Natural killer cell (primary cell): ENCODE measurements around the gene LYRM2. TPM values are rescaled to one million over a fixed set of nuclear protein-coding genes. Genes with fewer than 3 reads are reported as not detected.
A peak's percentile ranks its signal among the peaks of the same experiment; 100 is the strongest.

Source experiments
- ATAC-seq, 3 donors: fragments of 150-1000 bp in 2 of 3; fragments of 200-7000 bp in 1 of 3; cut with Tn5 transposase; 1 replicate in 1 of 3; 2 replicates in 2 of 3; pipeline ENCODE4 v1.10.0; 2021; ENCODE audit warnings: mild to moderate bottlenecking in 2 of 3, moderate library complexity in 2 of 3
- DNase-seq, 2 donors: peaks; one replicate each; pipeline versions ENCODE4 v3.0.0 to v3.0.0-alpha.2; 2013 to 2021; ENCODE audit warnings: mixed read lengths in 1 of 2
- H3K27ac ChIP-seq: one replicate; pipeline ENCODE4 v1.5.1; 2013; ENCODE audit warnings: mild to moderate bottlenecking, low read length
- H3K27me3 ChIP-seq: one replicate; pipeline ENCODE4 v1.6.1; 2013; ENCODE audit warnings: low read length; ENCODE audit not compliant: control insufficient read depth, insufficient read depth
- H3K36me3 ChIP-seq: one replicate; pipeline ENCODE4 v1.6.1; 2013; ENCODE audit warnings: low read length; ENCODE audit not compliant: control insufficient read depth, insufficient read depth
- H3K4me1 ChIP-seq: one replicate; pipeline ENCODE4 v1.6.1; 2013; ENCODE audit warnings: low read length; ENCODE audit not compliant: control insufficient read depth, insufficient read depth
- H3K4me3 ChIP-seq: one replicate; pipeline ENCODE4 v1.5.1; 2013; ENCODE audit warnings: low read length
- H3K9me3 ChIP-seq: one replicate; pipeline ENCODE4 v1.6.1; 2013; ENCODE audit warnings: low read length; ENCODE audit not compliant: control insufficient read depth, insufficient read depth
- H3K27ac Mint-ChIP-seq, 2 donors: one replicate each; pipeline ENCODE4 v1.8.0; 2022; ENCODE audit warnings: mild to moderate bottlenecking in 2 of 2, mixed read lengths in 2 of 2, moderate library complexity in 1 of 2
- H3K27me3 Mint-ChIP-seq, 2 donors: one replicate each; pipeline ENCODE4 v1.8.0; 2022; ENCODE audit warnings: low read depth in 2 of 2, mixed read lengths in 2 of 2
- H3K36me3 Mint-ChIP-seq: one replicate; pipeline ENCODE4 v1.8.0; 2022; ENCODE audit warnings: mixed read lengths
- H3K4me1 Mint-ChIP-seq, 2 donors: one replicate each; pipeline ENCODE4 v1.8.0; 2022; ENCODE audit warnings: mixed read lengths in 2 of 2
- H3K4me3 Mint-ChIP-seq: one replicate; pipeline ENCODE4 v1.8.0; 2022; ENCODE audit warnings: mild to moderate bottlenecking, moderate library complexity, mixed read lengths
- H3K9me3 Mint-ChIP-seq, 2 donors: one replicate each; pipeline ENCODE4 v1.8.0; 2022; ENCODE audit warnings: mixed read lengths in 2 of 2
- WGBS: methylation state at CpG from one replicate; pipeline ENCODE4 v1.1.7; 2013; ENCODE audit warnings: missing lambda C conversion rate; ENCODE audit not compliant: insufficient coverage; 5-methylcytosine and 5-hydroxymethylcytosine counted together
- intact Hi-C: fragments of 100-400 bp; cut with micrococcal nuclease; formaldehyde crosslinking; loops from one replicate; pipeline ENCODE4 v1.14.2; 2022
- total RNA-seq, 4 donors: library from RNA; stranded (reverse); fragments of 120-200 nt in 1 of 4; gene quantifications; one replicate each; pipeline versions ENCODE4 v1.2.3 to v1.2.4, GENCODE V29; 2013 to 2022
- TF ChIP-seq, protein P1 (sequence below): fragments of 200-600 bp; IDR thresholded peaks from one replicate; pipeline ENCODE4 v1.8.0; 2022; ENCODE audit warnings: antibody characterized with exemption

The LYRM2 gene
- total RNA-seq, 3 donors from 2014 or later (not counting 1 experiment from before 2014, with no cell fraction given) = 21.1 to 25.5 (median 25.0) TPM

DNA sequence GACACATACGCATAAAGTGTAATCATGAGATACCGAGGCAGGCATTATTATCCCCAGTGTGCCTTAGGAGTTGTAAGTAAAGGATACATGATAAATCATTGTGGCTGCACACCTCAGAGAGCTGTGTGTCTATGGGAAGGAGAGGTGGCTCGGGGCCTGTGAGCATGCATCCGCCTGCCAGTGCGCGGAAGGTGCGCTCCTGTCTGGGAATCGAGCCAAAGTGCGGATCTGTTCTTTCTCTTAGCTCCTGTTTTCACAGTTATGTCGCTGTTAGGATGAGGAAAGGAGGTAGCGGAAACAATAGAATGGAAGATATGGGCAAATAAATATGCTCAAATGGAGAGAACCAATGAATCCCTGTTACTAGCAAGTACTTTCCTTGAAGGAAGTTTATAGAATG lies 107.6 kb downstream of the LYRM2 start:
- Histone ChIP-seq H3K27ac (no peak overlapping the region), H3K4me1 (no peaks in the 10 kb centered on the region), H3K27me3 (no peaks in the 10 kb centered on the region), H3K36me3 (no peaks in the 10 kb centered on the region), H3K9me3 (no peaks in the 10 kb centered on the region), H3K4me3 (no peak overlapping the region)
- Mint-ChIP-seq H3K27ac (no peak overlapping the region), H3K27me3 (no peaks in the 10 kb centered on the region), H3K36me3 (no peaks in the 10 kb centered on the region), H3K4me3 (no peak overlapping the region), H3K4me1 (peaks cover 0 to 5% of the 10 kb centered on the region in 2 donors), H3K9me3 (no peaks in the 10 kb centered on the region)
- 87% methylated on average over 11 of the region's 11 CpGs for WGBS
- no peak for DNase-seq
- intact Hi-C loops = no loop called here
- ATAC-seq = no peak
- TF ChIP-seq, protein P1, sequence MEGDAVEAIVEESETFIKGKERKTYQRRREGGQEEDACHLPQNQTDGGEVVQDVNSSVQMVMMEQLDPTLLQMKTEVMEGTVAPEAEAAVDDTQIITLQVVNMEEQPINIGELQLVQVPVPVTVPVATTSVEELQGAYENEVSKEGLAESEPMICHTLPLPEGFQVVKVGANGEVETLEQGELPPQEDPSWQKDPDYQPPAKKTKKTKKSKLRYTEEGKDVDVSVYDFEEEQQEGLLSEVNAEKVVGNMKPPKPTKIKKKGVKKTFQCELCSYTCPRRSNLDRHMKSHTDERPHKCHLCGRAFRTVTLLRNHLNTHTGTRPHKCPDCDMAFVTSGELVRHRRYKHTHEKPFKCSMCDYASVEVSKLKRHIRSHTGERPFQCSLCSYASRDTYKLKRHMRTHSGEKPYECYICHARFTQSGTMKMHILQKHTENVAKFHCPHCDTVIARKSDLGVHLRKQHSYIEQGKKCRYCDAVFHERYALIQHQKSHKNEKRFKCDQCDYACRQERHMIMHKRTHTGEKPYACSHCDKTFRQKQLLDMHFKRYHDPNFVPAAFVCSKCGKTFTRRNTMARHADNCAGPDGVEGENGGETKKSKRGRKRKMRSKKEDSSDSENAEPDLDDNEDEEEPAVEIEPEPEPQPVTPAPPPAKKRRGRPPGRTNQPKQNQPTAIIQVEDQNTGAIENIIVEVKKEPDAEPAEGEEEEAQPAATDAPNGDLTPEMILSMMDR = no peak

DNA sequence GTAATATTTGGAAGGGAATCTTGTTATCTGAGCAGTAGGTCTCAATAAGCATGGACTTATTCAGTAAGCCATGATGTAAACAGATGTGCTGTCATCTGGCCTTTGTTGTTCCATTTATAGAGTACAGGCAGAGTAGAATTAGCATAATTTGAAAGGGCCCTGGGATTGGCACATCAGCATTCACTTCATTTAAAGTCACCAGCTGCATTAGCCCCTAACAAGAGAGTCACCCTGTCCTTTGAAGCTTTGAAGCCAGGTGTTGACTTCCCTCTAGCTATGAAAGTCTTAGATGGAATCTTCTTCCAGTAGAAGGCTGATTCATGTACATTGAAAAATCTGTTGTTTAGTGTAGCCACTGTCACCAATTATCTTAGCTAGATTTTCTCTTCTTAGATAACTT lies 109.7 kb downstream of the LYRM2 start:
- Mint-ChIP-seq H3K4me1 (peaks cover 0 to 5% of the 10 kb centered on the region in 2 donors), H3K36me3 (no peaks in the 10 kb centered on the region), H3K9me3 (no peaks in the 10 kb centered on the region), H3K27me3 (no peaks in the 10 kb centered on the region), H3K4me3 (no peak overlapping the region), H3K27ac (no peak overlapping the region)
- H3K36me3 ChIP-seq = no peaks in the 10 kb centered on the region
- H3K9me3 ChIP-seq = no peaks in the 10 kb centered on the region
- TF ChIP-seq, protein P1 = no peak
- no peaks in the 10 kb centered on the region for H3K27me3 ChIP-seq
- DNase-seq = no peak
- no peaks in the 10 kb centered on the region for H3K4me1 ChIP-seq
- H3K27ac ChIP-seq = no peak overlapping the region
- H3K4me3 ChIP-seq = no peak overlapping the region
- intact Hi-C loops = no loop called here
- ATAC-seq = no peak

DNA sequence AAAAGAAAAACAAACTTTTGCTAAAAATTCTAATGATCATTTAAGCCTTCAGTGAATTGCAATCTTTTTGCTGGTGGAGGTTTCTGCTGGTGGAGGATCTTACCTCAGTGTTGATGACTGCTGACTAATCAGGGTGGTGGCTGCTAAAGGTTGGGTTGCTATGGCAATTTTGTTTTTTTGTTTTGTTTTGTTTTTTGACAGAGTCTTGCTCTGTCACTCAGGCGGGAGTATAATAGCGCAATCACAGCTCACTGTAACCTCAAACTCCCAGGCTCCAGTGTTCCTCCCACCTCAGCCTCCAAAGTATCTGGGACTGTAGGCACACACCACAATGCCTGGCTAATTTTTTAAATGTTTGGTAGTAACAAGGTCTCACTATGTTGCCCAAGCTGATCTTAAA lies 110.9 kb downstream of the LYRM2 start:
- Mint-ChIP-seq H3K27ac (no peak overlapping the region), H3K9me3 (no peaks in the 10 kb centered on the region), H3K36me3 (no peaks in the 10 kb centered on the region), H3K27me3 (no peaks in the 10 kb centered on the region), H3K4me1 (peaks cover 0 to 5% of the 10 kb centered on the region in 2 donors), H3K4me3 (no peak overlapping the region)
- no peak overlapping the region for H3K4me3 ChIP-seq
- WGBS = no CpG with 5 or more reads among the region's 2 CpGs
- DNase-seq = peak in 1 of 2 donors; percentile 11
- no peak overlapping the region for H3K27ac ChIP-seq
- no peaks in the 10 kb centered on the region for H3K4me1 ChIP-seq
- no peaks in the 10 kb centered on the region for H3K9me3 ChIP-seq
- no peaks in the 10 kb centered on the region for H3K27me3 ChIP-seq
- ATAC-seq = peak in 2 of 3 donors; percentile 24 to 36
- TF ChIP-seq, protein P1 = no peak
- intact Hi-C loops = no loop called here
- H3K36me3 ChIP-seq = no peaks in the 10 kb centered on the region

DNA sequence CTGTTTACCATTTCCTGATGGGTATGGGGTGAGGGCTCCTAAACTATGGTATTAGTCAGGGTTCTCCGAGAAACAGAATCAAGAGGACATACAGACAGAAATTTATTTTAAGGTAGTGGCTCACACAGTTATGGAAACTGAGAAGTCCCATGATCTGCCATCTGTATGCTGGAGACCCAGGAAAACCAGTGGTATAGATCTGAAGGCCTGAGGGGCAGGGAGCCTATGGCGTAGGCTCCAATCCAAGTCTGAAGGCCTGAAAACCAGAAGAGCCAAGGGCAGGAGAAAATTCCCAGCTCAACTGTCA lies 112.0 kb downstream of the LYRM2 start:
- Histone ChIP-seq H3K4me1 (no peaks in the 10 kb centered on the region), H3K4me3 (no peak overlapping the region), H3K27ac (no peak overlapping the region), H3K36me3 (no peaks in the 10 kb centered on the region), H3K9me3 (no peaks in the 10 kb centered on the region), H3K27me3 (no peaks in the 10 kb centered on the region)
- H3K4me3 Mint-ChIP-seq = no peak overlapping the region
- TF ChIP-seq, protein P1 = no peak
- H3K9me3 Mint-ChIP-seq = no peaks in the 10 kb centered on the region
- ATAC-seq = no peak
- WGBS = 96% methylated on average over 2 of the region's 2 CpGs
- H3K27ac Mint-ChIP-seq = no peak overlapping the region
- peaks cover 0 to 5% of the 10 kb centered on the region in 2 donors for H3K4me1 Mint-ChIP-seq
- no peaks in the 10 kb centered on the region for H3K27me3 Mint-ChIP-seq
- intact Hi-C loops = no loop called here
- no peaks in the 10 kb centered on the region for H3K36me3 Mint-ChIP-seq
- DNase-seq = no peak
